Inflammatory macrophage treated with lipopolysaccharide for 4 hours (primary cell): ENCODE measurements around the gene BLACAT1.
A peak's percentile ranks its signal among the peaks of the same experiment; 100 is the strongest.

ENCODE experiments used
- DNase-seq: peaks from one replicate; pipeline ENCODE4 v3.0.0-alpha.2; 2020

BLACAT1 gene

DNA sequence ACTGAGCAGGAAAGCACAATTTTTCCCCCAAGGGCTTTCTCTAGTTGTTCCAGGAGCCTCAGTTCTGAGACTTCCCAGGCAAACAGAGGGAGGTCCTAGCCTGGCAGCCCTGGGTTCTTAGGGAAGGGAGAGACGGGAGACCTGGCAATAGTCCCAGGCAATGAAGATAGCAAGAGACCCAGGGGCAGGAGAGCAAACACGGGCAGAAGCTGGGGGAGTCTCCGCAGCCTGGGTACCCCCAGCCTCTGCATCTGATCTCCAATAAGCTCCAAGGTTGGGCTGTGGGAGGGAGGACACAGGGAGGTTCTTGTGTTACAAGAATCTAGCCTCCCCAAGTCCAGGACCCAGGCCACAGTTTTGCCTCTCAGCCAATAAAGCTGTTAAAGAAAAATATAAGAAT, 2.4 kb downstream of the BLACAT1 start:
- no peak for DNase-seq

DNA sequence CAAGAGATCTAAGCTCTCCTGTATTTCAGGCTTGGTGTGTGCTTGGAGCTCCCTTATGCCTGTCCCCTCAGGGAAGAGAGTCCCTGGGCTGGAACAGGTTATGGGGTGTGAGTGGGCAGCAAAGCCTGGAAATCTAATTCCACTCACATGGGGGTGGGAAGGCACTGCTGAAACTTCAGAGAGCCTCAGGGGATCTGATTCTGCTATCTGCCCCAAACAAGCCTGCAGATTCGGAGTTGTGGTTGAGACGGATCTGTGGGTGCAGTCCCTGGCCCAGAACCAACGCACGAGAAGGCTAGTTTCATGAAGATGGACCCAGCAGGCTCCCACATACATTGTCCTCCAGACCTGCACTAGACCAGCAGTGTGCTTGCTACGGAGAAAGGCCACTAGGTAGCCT, 2.9 kb downstream of the BLACAT1 start:
- DNase-seq, result no peak

DNA sequence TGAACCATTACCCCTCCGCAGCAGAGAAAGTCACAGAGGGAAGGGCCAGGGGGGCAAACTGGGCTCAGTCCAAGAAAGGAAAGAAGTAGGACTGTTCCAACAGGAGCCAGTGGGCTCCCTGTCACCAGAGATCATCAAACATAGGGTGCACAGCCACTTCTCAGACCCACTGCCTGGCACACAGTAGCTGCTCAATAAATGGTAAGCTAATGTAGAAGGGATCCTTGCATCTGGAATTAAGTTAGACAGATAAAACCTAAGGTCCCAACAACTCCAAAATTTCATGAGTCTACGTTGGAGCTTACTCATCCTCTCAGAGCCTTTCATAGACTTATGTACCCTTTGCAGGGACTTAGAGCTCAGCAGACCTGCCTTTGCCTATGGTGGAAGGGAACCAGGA, 3.5 kb downstream of the BLACAT1 start:
- no peak for DNase-seq

DNA sequence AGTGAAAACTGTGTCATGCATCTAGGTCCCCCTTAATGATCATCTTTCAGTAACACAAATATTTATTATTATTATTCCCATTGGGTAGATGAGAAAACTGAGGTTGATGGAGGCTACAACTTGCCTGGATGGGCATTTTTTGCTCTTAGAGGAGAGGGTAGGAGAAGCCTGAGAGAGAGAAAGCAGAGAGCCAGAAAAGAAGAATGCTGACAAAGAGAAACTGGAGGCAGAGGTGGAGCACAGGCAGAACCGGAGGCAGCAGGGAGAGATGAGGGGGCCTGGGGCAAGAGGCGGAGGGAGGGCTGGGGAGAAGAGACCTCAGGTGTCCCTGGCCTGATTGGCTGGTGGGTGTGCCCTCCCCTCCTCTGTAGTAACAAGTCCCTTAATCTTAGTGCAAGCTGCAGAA, 4.1 kb downstream of the BLACAT1 start:
- DNase-seq, result no peak

DNA sequence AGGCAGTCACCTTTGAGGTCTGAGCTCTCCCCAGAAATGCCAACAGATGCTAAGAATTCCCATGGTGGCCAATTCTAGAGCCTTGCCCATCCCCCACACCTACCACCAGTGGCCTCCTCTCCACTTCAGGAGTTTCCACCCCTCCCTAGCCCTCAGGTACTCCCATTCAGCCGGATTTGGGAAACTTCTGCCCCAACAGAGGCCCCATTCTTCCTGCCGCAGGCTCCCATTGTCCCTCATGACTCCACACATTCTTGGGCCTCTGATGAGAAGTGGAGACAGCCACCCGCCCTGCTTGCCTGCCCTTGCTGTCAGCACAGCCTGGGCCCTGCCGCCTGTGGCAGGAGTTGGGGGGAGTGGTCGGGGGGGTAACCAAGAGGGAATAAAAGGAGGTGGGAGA, 4.6 kb downstream of the BLACAT1 start:
- DNase-seq, result no peak

DNA sequence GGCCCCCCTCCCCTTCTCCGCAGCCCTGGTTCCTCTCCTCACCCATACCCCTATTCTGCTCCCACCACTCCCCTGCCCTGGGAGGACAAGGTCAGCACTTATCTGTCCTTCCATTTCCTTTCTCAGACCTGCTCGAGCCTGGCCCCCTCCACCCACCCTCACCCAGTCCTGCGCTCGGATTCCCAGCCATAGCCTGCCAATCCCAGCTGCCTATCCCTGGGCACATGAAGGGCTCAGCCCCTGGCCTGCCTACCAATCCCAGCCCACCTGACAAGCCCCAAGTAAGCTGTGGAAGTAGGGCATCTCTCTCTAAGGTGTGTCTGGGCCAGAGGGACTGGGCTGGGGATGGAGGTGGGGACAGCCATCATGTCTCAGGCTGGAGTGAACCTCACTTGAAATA, 5.4 kb downstream of the BLACAT1 start:
- no peak for DNase-seq

DNA sequence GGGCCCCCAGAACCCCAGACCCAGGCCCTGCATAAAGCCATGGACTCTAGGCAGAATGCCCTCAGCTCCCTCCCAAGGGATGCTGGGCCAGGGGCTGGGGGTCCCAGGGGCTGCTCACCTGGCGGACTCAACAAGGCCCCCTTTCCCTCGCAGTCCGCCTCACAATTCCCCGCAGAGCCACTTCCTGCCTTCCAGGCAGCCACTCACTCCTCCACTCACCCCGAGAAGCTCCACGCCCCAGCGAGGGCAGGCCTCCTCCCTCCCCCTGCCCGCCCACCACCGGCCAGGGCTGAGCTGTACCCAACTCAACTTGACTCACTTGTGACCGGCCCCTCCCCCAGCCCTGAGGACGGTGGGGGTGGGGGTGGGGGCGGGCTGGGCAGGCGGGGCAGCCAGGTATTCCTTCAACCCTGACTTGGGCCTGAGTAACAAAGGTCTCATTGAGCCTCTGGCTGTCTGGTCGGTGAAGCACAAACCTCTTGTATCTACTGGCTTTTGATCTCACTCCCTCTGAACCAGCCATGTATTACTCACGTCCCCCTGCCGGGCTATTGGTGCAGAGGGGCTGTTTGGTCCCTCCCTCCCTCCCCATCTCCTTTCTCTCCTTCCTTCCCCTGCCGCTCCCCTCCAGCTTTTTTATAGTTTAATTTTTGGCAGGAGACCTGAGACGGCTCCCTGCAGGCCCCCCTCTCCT, 5.9 kb downstream of the BLACAT1 start:
- no peak for DNase-seq

DNA sequence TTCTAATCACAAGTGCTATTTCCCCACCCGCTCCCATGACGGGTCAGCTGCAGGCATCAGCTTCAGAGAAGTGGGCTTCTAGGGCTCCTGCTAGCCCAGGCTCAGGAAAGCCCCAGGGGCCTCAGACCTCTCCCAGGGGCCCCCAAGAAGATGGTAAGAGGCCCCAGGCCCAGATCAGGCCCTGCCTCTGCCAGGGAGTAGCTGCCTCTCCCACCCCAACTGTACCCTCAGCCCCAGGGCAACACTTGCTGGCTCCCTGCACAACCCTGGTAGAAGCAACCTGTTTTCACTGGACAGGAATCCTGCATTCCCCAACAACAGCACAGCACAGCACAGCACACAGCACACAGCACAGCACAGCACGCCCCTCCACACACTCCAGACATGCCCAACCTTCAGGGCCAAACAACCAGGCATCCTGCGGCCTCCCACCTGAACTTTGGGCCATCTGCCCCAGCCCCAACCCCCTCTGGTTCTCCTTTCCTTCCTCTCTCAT, 6.5 kb downstream of the BLACAT1 start:
- no peak for DNase-seq

DNA sequence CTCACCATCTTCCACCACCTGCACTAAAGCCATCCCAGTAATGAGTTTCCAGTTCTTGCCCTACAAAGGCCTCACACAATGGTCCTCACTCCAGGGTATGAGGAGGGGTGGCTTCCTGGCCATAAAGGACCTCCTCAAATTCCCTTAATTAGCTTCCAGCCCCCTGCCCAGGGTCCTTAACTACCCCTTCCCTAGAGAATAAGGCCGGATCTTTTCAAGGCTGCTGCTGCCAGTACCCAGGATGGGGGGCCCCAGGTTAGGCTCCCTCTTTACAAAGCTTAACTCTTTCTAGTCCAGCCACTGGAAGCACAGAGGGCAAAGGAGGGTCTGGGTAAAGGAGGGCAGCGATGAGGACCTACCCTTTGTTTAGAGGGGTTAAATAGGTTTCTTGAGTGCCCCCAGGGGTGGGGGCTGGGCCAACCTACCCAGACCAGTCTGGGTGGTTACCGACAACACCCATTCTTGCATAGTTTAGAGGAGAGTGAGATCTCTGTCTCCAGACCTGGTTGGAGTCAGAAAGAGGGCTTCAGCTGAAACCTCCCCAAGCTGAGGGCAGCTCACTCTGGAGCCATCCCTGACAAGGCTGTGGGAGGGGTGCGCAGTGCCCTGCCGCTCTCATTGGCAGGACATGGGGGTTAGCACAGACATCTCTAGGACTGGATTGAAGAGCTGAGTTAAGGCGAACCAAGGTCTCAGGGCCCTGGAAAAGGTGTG, 7.1 kb downstream of the BLACAT1 start:
- no peak for DNase-seq

DNA sequence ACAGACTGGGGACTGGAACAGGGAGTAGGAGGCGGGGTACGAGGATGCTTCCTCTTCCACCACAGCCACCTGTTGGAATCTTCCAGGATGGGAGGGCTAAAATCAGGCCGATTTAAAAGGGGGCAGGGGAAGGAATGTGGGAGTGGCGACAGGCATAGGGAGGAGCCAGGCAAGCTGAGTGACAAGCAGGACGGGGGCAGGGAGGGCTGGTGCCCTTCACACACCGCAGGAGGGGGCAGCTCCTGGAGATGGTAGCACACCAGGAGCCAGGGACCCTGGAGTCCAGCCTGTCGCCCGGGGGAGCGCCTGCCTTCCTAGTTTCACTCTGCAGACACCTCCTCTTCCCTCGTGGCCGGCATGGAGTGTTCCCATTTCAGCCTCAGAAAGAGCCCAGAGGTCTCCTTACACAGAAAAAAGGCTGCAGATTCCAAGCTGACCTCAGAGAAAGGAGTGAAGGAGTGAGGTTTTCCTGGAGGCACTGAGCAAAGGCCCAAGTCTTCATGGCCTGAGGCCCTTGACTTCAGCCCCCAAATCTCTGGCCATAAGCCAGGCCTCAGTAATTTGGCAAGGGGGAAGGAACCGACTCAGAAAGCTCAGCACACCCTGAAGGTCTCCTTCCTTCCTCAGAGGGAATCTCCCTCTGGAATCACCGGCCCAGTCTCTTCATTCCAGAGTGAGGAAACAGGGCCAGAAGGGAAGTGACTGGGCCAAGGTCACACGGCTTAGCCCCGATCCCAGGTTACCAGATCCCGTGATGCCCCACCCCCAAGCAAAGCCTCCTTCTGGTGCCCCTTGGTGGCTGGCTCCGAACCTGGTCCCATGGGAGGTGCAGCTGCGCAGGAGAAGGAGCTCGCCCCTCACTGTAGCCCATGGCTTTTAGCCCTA, 8.1 kb downstream of the BLACAT1 start:
- DNase-seq, result peak; percentile 13

DNA sequence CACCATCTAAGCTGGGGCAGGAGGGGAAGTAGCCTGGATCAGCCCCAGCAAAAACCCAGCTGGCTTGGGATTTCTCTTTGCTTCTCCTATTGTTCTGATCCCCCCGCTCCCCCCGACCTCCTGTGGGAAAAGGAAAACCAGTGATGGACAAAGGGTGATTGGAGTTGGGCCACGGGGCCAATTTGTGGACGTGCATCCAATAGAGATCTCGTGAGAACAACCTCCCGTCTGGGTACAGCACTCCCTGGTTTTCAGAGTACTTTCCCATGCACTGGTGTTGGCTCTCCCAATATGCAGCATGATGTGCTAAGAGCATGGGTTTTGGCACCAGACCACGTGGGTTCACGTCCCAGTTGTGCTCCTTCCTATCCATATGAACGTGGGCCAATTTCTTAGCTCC, 9.0 kb downstream of the BLACAT1 start:
- no peak for DNase-seq

DNA sequence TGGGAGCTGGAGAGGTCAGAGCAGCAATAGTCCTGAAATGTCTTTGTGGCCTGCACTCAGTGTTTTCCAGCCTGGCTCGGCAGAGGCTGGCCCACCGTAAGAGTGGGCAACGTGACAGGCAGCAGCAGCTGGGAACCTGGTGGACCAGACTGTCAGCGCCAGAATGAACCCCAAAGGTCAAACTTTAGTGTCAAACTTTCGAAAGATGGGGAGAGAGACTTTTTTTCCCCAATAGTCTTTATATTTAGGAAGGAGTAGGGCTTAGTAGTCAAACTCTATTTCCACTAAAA, 10.3 kb downstream of the BLACAT1 start:
- DNase-seq, result no peak

DNA sequence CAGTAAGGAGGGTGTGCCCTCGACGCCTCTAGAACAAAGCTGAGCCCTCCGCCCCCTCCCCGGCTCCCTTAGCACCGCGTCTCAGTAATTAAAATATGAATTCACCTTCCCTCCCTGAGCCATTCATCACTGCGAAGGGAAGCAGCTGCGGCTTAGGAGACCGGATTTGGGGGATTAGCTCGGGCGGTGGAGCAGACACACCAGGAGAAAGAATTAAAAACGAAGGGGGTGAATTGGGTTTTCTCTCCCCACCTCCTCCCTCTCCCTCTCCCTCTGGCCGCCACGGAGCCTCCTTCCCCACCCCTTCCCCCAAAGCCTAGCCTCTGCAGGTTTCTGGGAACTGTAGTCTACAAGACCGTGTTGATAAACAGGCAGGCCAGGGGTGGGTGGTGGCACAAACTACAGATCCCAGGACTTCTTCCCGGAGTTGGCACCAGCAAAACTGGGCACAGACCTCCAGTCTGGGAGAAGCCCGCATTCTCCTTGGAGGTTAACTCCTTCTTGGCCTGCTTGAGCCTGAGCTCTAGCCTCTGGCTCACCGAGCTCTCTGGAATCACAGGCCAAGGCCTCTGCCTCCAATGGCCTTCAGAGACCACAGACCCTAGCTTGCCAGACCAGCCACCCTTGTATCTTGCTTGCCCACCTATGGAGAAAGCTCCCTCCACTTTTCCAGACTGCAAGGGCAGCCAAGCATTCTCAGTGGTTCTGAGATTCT, 10.8 kb downstream of the BLACAT1 start:
- DNase-seq, result no peak

DNA sequence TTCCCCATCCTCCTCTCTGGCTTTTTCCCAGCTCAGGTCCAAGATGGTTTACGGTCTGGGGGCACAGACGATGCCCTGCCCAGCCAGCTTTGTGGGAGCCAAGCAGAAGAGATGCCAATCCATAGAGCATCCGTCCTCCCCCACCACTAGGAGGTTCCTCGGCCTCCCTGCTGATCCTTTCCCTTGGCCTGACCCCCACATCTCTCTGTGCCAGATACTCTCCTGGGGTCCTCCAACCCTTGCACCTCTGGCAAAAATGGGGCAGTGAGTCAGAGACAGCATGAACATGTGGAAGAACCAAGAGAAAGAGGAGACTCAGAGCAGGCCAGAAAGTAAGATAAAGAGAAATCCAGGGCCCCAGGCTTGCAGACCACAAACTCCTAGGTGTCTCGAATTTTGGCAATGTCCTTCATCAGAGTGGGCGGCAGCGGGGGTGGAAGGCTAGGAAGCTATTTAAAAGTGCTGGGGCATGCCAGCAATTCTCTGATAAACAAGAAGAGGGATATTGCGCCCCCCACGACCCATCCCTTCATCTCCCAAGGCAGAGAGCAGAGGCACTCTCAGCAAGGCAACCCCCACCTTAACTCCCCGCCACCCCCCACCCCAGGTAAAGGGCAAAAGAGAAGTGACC, 11.4 kb downstream of the BLACAT1 start:
- DNase-seq, result no peak

DNA sequence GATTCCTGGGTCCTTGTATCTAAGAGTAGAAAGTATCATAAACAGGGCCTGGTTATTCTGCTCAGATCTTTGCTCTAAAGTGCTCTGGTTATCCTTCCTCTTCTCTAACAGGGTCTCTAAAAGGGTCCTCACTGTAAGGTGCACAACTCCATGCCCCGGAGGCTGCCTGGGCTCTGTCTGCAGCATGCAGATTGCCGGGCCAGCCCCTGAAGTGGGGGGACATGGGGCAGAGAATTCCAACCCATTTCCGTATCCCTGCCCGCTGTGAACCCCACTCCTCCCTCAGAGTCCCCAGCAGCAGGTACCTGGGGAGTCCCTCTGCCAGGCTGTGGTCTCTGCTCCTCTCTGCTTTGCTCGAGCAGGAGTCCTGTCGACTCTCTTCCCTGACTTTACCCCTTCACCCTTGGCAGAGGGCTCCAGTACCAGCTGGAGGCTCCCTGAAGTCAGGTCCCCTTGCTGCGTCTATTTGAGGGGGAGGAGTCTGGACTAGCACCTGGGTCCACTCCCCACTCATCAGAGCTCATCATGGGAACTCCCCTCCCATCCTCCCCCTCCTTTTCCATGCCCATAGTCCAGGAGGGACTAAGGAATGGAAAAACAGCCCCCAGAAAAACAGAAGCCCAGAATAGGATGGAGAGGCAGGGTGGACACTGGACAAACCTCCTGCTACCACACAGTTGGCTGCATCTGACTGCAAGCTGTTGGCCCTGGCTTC, 12.1 kb downstream of the BLACAT1 start:
- DNase-seq, result no peak

DNA sequence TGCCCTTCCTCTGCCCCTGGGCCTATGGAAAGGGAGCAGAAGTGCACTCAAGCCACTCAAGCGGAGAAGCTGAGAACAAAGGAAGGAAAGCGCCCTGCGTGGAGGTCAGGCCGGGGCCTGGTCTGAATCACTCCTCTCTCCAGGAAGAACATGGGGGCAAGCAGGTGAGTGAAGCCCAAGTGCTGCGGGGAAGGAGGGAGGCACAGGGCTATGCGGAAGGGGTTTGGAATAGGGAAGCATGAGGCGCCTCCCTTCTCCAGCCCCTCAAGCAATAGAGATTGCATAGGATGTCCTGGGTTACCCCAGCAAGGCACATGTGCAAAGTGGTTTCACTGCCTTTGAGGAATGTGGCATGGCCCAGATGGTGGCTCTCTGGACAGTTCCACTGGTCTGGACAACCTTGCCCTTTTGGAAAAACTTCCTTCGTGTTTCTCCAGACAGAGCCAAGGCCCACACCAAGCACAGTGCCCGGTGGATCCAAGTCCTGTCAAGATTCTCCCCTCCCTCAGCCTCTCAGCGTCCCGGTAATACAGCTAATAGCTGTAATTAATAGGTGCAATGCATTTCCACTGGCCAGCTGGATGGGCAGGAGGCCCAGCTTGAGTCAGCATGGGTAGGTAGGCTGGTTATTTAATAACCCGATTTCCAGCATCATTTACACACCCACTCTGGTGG, 13.7 kb downstream of the BLACAT1 start:
- no peak for DNase-seq

DNA sequence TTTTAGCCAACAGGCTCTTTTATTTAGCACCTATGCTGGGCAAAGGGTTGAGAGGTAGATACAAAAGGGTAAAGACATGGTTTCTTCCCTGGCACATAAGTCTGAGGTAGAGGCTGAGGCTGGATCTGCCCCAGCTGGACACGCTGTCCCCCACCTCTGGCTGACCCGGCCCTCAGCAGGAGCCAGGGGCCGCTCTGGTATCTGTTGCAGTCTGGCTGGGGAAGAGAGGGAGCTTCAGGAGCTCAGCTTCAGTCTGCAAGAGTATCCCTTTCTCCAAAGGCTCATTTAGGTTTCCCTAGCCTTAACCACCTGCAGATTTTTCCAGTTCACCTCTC, 14.2 kb downstream of the BLACAT1 start:
- DNase-seq, result no peak

DNA sequence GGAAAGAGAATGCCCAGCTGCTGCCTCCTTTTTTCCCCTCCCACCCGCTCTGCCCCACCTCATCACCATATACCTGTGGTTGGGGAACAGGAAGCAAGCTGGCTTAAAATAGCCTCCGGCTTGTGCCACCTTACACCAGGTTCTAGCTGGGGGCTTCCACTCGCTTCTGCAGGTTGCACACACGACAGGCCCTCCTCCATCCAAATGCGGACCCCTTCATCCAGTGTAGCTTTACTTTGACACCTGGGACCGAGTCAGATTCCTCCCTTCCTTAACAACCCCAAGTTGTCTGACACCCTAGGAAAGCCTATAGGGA, 14.6 kb downstream of the BLACAT1 start:
- no peak for DNase-seq

DNA sequence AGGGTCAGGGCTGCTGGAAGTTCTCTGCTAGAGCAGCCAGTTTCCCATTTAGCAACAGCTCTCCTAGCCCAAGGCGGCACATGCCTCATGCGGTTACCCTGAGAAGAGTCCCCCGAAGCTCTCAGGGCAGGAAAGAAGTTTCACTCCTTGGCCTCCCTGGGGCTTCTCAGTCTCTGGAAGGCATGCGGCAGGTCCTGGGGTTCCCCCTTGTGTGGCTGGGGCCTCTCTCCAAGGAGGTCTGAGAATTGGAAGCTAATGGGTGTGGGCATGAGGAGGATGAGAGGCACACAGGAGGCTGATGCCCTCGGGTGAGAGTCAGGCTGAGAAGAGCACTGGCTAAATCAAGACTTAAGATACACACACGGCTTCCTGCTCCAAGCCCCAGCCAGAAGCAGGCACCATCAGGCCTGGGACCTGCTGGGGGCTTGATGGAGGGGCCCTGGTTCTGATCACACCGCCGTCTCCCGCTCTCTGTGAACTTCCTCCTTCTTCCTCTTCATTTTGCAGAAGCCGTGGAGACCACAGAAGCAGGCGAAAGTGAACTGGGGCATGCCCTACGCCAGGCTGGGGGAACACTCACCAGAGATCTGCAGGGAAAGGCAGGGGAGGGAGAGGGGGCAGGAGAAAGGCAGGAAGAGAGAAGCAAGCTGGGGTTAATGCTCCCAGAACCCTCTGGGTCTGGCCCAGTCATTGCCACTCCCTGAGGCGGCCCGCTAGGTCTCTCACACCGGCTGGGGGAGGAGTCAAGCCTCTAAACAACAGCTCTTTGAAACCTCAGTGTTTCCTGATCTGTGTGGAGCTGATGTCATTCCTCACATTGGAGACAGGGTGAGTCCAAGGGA, 15.1 kb downstream of the BLACAT1 start:
- DNase-seq, result peak; percentile 54

DNA sequence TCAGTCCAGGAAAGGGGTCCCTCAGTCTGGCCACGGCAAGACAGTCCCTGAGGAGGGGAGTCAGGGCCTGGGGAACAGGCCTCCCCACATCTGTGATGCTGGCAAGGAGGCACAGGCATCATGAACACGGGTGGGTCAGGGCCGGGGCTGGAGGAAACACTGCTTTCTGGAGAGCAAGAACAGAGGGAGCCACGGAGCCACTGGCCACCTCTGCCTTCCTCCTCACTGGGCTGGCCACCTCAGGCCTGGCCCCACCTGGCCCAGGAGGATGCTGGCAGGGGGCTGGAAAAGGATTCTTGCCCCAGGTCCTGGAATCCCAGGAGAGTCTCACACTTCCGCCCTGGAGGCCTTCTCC, 15.7 kb downstream of the BLACAT1 start:
- DNase-seq, result no peak
